NCI-H2107 treated with DMSO at 0.1 percent for 48 hours (cell line): ENCODE data around the gene CPA4.

Source experiments
- DNase-seq: peaks from one replicate; lab custom pipeline; 2025; ENCODE audit not compliant: unreplicated experiment; lab: John Stamatoyannopoulos, UW

CPA4 gene

DNA sequence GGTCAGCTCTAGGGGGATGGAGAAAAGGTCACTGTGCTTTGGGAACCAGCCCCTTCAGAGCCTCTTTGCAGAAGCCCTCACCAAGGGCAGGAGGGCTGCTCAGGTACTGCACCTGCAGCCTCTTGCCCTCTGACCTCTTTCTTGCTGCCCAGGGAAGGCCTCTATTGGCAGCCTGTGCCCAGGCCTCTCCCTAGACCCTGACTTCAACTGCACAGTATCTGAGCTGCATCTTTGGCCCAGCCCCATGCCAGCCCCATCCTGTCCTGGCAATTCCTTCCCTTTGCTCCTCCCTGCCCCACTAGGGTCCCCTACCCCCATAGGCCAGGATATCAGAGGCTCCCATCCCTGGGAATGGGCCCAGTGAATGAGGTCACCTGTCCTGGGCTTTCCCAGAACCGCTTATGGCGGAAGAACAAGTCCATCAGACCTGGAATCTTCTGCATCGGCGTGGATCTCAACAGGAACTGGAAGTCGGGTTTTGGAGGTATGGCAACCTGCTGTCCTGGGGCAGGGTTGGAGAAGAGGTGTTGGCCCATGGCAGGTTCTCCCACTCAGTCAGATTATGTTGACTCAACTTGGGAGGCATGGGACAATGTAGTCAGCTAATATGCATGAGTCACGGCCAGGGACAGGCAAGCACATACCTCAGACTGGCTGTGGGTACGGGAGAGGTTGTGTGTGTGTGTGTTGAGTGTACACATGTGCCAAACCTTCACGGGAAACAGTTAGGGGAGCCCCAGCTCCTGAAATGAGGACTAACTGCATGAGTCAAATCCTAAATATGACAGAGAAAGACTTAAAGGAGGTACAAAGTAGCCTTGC is 70.3 kb downstream of the CPA4 start:
- DNase-seq = no peak

- no peak for DNase-seq
These were observed 71.5 kb downstream of the CPA4 start for GRCh38 chr7:130364451-130364850.

DNA sequence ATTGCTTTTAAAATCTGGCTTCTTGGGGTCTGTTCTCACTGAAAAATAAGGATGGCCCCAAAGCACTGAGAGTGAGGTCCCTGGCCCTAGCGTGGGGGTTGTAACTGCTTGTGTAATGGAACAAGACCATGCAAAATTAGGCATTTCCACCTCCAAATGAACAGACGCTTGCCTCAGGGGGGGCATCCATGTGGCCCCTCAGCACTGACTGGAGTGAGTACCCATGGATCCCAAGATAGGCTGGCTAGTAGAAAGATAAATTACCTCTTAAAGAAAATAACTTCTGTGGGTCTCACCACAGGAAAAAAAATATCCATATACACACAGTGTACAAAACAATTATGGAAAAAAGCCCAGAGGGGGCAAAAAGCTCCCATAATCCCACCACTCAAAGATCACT is 72.1 kb downstream of the CPA4 start:
- peak; percentile 92 for DNase-seq

GRCh38 chr7:130365511-130366441 is 72.8 kb downstream of the CPA4 start:
- DNase-seq = peak; percentile 98

DNA sequence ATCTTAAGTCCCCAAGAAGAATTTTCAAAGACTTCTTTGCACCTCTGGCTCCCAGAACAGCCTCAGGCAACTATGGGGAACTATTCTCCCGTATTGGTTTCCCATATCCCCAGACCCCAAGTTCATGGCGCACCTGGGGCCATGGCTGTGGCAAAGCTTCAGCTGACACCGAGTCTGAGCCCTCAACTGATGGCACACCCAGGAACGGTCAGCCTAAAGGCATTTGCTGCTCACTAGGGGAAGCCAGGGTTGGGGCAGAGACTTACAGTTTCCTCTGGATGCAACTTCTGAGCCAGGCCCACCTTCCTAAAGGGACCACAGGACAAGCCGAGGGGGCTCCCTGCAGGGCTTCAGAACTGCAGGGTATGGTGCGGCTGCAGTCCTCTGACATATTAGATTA is 73.6 kb downstream of the CPA4 start:
- DNase-seq = no peak

DNA sequence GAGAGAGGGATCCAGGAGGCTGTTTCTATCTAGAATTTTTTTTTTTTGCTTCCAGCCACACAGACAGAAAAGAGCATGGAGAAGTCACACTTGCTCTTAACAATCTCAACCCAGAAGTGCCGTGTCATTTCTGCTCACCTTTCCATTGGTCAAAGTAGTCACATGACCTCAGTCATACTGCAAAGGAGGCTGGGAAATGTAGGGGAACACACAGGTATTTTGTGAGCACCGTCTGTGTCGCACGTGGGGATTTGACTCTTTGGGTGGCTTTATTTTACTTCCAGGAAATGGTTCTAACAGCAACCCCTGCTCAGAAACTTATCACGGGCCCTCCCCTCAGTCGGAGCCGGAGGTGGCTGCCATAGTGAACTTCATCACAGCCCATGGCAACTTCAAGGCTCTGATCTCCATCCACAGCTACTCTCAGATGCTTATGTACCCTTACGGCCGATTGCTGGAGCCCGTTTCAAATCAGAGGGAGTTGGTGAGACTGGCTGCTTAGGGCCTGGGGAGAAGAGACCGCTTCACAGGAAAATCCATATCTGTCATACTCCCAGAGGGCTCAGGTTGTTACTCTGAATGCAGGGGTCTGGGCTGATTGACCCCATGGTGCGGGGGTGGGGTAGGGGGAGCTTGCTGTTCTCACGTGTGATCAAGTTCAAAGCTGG is 74.3 kb downstream of the CPA4 start:
- peak; percentile 20 for DNase-seq

DNA sequence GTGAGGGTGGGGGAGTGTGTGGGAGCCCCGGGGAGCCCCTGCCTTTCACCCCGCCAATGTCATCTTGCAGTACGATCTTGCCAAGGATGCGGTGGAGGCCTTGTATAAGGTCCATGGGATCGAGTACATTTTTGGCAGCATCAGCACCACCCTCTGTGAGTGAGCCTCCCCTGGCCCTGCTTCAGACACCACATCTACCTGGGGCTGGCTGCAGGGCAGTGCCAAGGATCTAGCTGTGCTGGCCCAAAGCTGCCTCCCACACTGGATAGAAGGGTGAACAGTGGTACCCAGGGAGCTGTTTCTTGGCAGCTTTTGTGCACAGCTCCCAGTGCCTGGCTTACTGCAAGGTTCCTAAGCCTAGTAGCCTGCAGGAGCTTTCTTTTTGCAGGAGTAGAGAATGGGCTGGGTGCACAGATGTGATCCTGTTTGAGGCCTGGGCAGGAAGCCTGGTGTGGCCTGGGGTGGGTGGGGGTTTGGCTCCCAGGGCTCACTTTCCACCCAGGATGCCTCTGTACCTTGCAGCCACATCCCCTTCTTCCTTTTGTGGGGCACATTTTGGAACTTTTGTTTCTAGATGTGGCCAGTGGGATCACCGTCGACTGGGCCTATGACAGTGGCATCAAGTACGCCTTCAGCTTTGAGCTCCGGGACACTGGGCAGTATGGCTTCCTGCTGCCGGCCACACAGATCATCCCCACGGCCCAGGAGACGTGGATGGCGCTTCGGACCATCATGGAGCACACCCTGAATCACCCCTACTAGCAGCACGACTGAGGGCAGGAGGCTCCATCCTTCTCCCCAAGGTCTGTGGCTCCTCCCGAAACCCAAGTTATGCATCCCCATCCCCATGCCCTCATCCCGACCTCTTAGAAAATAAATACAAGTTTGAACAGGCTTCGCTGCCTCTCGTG is 75.1 kb downstream of the CPA4 start:
- no peak for DNase-seq

DNA sequence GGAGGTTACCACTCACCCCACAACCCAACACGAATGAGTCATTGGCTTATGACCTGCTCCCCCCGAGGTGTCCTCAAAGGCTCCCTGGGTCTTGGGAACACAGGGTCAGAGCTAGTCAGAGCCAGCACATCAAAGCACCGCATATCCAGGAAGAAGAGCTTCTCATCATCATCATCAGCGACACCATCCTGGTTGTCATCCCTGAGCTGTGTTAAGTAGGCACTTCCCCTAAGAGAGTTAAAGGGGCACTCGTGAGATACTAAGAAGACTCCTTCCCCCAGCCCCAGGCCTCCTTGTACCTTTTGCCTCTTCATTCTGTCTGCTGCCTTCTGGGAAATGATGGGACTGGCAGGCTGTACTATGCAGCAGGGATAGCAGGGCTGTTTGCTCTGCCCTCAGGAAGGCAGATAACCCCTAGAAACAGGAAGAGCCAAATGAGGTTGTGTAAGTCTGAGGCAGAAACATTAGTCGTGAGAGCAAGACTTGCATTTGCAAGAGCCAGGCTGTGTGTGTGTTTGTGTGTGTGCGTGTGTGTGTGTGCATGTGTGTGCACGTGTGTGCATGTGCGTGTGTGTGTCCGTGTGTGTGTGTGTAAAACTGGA is 76.2 kb downstream of the CPA4 start:
- DNase-seq = no peak

DNA sequence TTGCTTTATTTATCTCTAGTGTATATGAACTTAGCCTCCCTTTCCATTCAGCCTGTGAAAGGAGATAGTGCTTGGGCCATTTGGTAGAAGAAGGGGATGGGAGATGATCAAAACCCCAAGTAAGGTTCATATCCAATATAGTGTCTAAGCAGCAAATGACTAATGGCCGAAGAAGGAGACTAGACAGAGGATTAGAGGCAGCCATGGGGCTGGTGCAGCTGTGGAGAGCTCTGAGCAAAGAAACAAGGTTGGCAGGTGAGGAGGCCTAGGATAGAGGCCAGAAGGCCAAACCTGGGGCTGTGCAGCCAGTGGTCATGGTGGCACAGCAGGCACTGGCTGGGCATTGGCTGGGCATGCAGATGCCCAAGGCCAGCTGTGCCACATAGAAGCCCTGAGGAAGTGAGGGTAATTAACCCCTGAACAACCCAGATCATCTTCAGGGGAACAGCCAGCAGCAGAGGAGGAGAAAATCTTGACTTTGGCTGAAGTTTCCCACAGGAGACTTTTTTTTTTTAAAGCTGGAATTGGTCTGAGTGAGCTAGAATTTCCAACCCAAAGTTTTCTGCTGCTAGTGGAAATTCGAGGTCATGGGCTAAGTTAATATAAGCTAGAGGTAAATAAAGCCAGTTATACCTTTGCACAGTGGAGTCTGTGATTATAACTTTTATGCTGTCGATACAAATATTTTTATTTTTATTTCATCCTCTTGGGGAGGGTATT is 77.0 kb downstream of the CPA4 start:
- no peak for DNase-seq

DNA sequence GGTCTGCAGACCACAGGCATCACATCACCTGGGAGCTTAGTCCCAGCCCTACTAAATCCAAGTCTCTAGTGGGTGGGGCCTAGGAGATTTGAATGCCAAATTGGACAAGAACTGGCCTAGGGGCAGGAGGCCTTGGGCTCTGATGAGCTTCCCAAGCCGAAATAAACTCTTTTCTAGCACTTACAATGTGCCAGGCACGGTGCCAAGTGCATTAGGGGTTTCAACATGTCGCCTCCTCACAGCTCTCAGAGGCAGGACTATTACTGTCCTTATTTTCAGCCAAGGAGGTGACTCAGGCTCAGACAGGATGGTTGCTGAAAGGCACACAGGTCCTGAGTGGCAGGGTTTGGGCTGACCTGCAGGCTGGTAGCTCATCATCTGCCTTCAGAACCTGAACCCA is 78.1 kb downstream of the CPA4 start:
- no peak for DNase-seq

- no peak for DNase-seq
These were observed 79.6 kb downstream of the CPA4 start for GRCh38 chr7:130372402-130373165.
